GM12878 (cell line): ENCODE results near the gene NR2E3. TPM values are rescaled to one million over a fixed set of nuclear protein-coding genes. Genes with fewer than 3 reads are reported as not detected.

Experiments used
- CUX1 ChIP-seq: IDR thresholded peaks from 2 replicates; pipeline ENCODE4 v1.6.1; 2012; ENCODE audit warnings: improper control_type of control experiment, low read depth, low read length; ENCODE audit not compliant: insufficient replicate concordance
- JUND ChIP-seq: IDR thresholded peaks from 2 replicates; pipeline ENCODE4 v1.6.1; 2012; ENCODE audit warnings: low read depth, mild to moderate bottlenecking, low read length, improper control_type of control experiment, moderate library complexity
- MYB ChIP-seq: fragments of 150-350 bp; IDR thresholded peaks from 2 replicates; pipeline ENCODE4 v1.6.1; 2014; ENCODE audit warnings: mild to moderate bottlenecking, low read depth, low read length, borderline replicate concordance
- NBN ChIP-seq: fragments of 450-650 bp; IDR thresholded peaks from 2 replicates; pipeline ENCODE4 v1.6.1; 2016
- RELB ChIP-seq: fragments of 450-650 bp; IDR thresholded peaks from 2 replicates; pipeline ENCODE4 v1.6.1; 2017; ENCODE audit warnings: low read depth, mild to moderate bottlenecking, moderate library complexity
- USF1 ChIP-seq: IDR thresholded peaks from 2 replicates; pipeline ENCODE4 v1.6.1; 2011; ENCODE audit warnings: borderline replicate concordance, low read depth, mild to moderate bottlenecking, moderate library complexity, mixed read lengths, low read length; ENCODE audit not compliant: insufficient read depth; ENCODE audit errors: extremely low read length
- ZBTB40 ChIP-seq: fragments of 450-650 bp; IDR thresholded peaks from 2 replicates; pipeline ENCODE4 v1.6.1; 2016; ENCODE audit warnings: mild to moderate bottlenecking, moderate library complexity, borderline replicate concordance
- ZSCAN29 ChIP-seq: fragments of 450-650 bp; IDR thresholded peaks from 2 replicates; pipeline ENCODE4 v1.6.1; 2017; ENCODE audit warnings: mild to moderate bottlenecking, moderate library complexity
- polyA plus RNA-seq, 11 experiments: library from polyadenylated mRNA; depleted of rRNA in 4 of 11; unstranded in 6 of 11; stranded (reverse) in 5 of 11; fragments of >200 nt; fragmentation: Nextera tagmentation in 4 of 11; fragmentation: Illumina TruSeq in 1 of 11; extraction: Ambion mirVana in 4 of 11; extraction: Trizol in 1 of 11; gene quantifications; 1 replicate in 1 of 11; 2 replicates in 10 of 11; pipeline versions ENCODE4 v1.2.1 to v1.2.3, GENCODE V29; 2011 to 2016; ENCODE audit warnings: inconsistent platforms in 2 of 11, missing spikeins in 2 of 11, low read depth in 1 of 11
- total RNA-seq, 4 experiments: library from RNA; depleted of rRNA in 3 of 4; stranded (reverse); fragments of >200 nt in 3 of 4; fragmentation: Illumina TruSeq in 1 of 4; extraction: Trizol in 1 of 4; gene quantifications; 2 replicates each; pipeline versions ENCODE4 v1.2.1 to v1.2.3, GENCODE V29; 2013 to 2021

Gene NR2E3
- total and polyA plus RNA-seq, 10 of the 15 experiments (the other 5 are each of a cell fraction or from before 2014, with no cell fraction given): 0.05 to 0.11 (median 0.11) TPM; not detected in 7

- no peak for TF ChIP-seq CUX1
- no peak for TF ChIP-seq NBN
- TF ChIP-seq MYB: no peak
- TF ChIP-seq USF1: no peak
- TF ChIP-seq ZBTB40: no peak
- no peak for TF ChIP-seq RELB
- TF ChIP-seq JUND: no peak
- no peak for TF ChIP-seq ZSCAN29
These were observed 3.2 kb upstream of the NR2E3 start (continued) for GRCh38 chr15:71807125-71807629.
